NT2/D1 (cell line): ENCODE measurements around the gene LHFPL3.

Source experiments
- SUZ12 ChIP-seq: IDR thresholded peaks from 2 replicates; pipeline ENCODE4 v1.6.1; 2011; ENCODE audit not compliant: insufficient read length, insufficient read depth; ENCODE audit errors: extremely low read depth
- YY1 ChIP-seq: IDR thresholded peaks from 2 replicates; pipeline ENCODE4 v1.6.1; 2011; ENCODE audit not compliant: insufficient read length, insufficient read depth
- ZNF274 ChIP-seq: IDR thresholded peaks from 2 replicates; pipeline ENCODE4 v1.6.1; 2011; ENCODE audit warnings: mild to moderate bottlenecking, low read depth, low read length

DNA sequence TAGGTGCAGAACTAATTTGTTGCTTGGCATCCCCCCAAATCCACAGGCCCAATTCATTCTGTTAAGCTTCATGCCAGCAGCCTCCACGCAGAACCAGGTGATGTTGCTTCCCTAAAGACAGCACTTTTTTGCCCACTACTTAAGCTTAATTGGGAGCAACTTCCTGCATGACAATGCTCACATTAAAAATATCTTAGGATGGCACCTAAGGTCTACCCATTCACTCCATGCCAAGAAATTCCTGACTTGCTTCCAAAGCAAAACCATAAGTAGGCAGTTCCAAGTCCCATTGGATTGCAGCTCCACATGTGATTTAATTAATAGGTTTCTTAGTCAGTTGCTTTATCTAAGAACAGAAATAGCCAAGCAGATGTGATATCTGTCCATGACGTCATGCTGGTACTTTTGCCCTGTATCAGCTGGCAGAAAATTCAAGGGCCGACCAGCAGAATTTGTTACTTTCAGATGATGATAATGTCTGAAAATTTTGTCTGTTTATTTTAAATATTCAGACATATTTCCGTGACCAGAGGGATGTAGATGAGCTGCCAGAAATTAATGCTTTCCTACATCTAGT lies 325.5 kb downstream of the LHFPL3 start:
- no peak for TF ChIP-seq YY1
- no peak for TF ChIP-seq SUZ12
- TF ChIP-seq ZNF274 = no peak
